K562 (cell line): Measurements from ENCODE around the gene KCNC3. TPM values are rescaled to one million over a fixed set of nuclear protein-coding genes. Genes with fewer than 3 reads are reported as not detected.
A peak's percentile ranks its signal among the peaks of the same experiment; 100 is the strongest.

ENCODE experiments used
- FOS ChIP-seq: IDR thresholded peaks from 3 replicates; pipeline ENCODE4 v1.6.1; 2011; ENCODE audit not compliant: insufficient read length; ENCODE audit errors: extremely low read depth
- JUND ChIP-seq, 2 experiments: IDR thresholded peaks; 2 replicates in 1 of 2; 3 replicates in 1 of 2; pipeline ENCODE4 v1.6.1; 2011; ENCODE audit warnings: borderline replicate concordance in 2 of 2, low read depth in 2 of 2, low read length in 2 of 2, improper control_type of control experiment in 1 of 2, missing biosample characterization in 1 of 2, missing genetic modification characterization in 1 of 2, missing genetic modification reagents in 1 of 2
- NFRKB ChIP-seq: fragments of 450-650 bp; IDR thresholded peaks from 2 replicates; pipeline ENCODE4 v1.6.1; 2016; ENCODE audit warnings: low read depth
- PHB ChIP-seq: fragments of 250-450 bp; sonication (Bioruptor Pico); IDR thresholded peaks from 2 replicates; pipeline ENCODE4 v1.5.0; 2021
- POLR2G ChIP-seq: fragments of 200-400 bp; formaldehyde crosslinking; IDR thresholded peaks from 2 replicates; pipeline ENCODE4 v1.6.1; 2017; ENCODE audit warnings: low read depth, mild to moderate bottlenecking, antibody characterized with exemption, low read length, moderate library complexity
- STAG1 ChIP-seq: sonication (generic); formaldehyde crosslinking; IDR thresholded peaks from 2 replicates; pipeline ENCODE4 v1.5.0; 2020; ENCODE audit warnings: missing genetic modification reagents, borderline replicate concordance
- STAT5B ChIP-seq: fragments of 250-450 bp; sonication (Bioruptor Pico); IDR thresholded peaks from 2 replicates; pipeline ENCODE4 v1.8.0; 2021; ENCODE audit warnings: mild to moderate bottlenecking, inconsistent platforms
- TAF7 ChIP-seq: fragments of 450-650 bp; IDR thresholded peaks from 2 replicates; pipeline ENCODE4 v1.6.1; 2016; ENCODE audit warnings: missing genetic modification characterization, missing compliant biosample characterization
- ZNF197 ChIP-seq: fragments of 200-800 bp; sonication (Bioruptor generic); IDR thresholded peaks from 2 replicates; pipeline ENCODE4 v1.6.1; 2016; ENCODE audit warnings: low read depth, missing genetic modification characterization, missing compliant biosample characterization
- ZNF707 ChIP-seq: fragments of 250-450 bp; sonication (Bioruptor Pico); conservative IDR thresholded peaks from 2 replicates; pipeline ENCODE4 v1.8.0; 2022; ENCODE audit warnings: inconsistent platforms, mild to moderate bottlenecking, moderate library complexity
- ZNF764 ChIP-seq: fragments of 250-450 bp; sonication (Bioruptor Pico); IDR thresholded peaks from 2 replicates; pipeline ENCODE4 v1.4.0; 2020; ENCODE audit warnings: low read depth, mild to moderate bottlenecking, moderate library complexity
- ZNF77 ChIP-seq: fragments of 250-450 bp; sonication (Bioruptor Pico); IDR thresholded peaks from 2 replicates; pipeline ENCODE4 v1.5.0; 2020
- polyA plus RNA-seq, 8 experiments: library from polyadenylated mRNA; depleted of rRNA in 4 of 8; stranded (reverse) in 5 of 8; unstranded in 3 of 8; fragments of >200 nt; fragmentation: Nextera tagmentation in 2 of 8; fragmentation: Illumina TruSeq in 1 of 8; extraction: Ambion mirVana in 2 of 8; extraction: Trizol in 1 of 8; gene quantifications; 2 replicates each; pipeline versions ENCODE4 v1.2.1 to v1.2.3, GENCODE V29; 2011 to 2014; ENCODE audit warnings: inconsistent platforms in 1 of 8, missing spikeins in 1 of 8
- total RNA-seq, 7 experiments: library from RNA; depleted of rRNA in 6 of 7; stranded (reverse); fragments of >200 nt in 6 of 7; fragmentation: Illumina TruSeq in 2 of 7; extraction: Trizol in 2 of 7; gene quantifications; 2 replicates each; pipeline versions ENCODE4 v1.2.1 to v1.2.3, GENCODE V29; 2011 to 2021; ENCODE audit warnings: low replicate concordance in 1 of 7
- TF ChIP-seq, protein P1 (sequence below), 2 experiments: fragments of 150-350 bp in 1 of 2; IDR thresholded peaks; 2 replicates each; pipeline ENCODE4 v1.6.1; 2012 to 2016; ENCODE audit warnings: low read depth in 2 of 2, low read length in 2 of 2, mild to moderate bottlenecking in 1 of 2, moderate library complexity in 1 of 2
- TF ChIP-seq, protein P2 (sequence below): sonication (generic); formaldehyde crosslinking; IDR thresholded peaks from 2 replicates; pipeline ENCODE4 v1.8.0; 2022; ENCODE audit warnings: missing genetic modification reagents, mild to moderate bottlenecking, moderate library complexity, borderline replicate concordance

Gene KCNC3
- total and polyA plus RNA-seq, 9 of the 15 experiments (the other 6 are each of a cell fraction or from before 2014, with no cell fraction given) = 0.03 to 26.2 (median 2.0) TPM

DNA sequence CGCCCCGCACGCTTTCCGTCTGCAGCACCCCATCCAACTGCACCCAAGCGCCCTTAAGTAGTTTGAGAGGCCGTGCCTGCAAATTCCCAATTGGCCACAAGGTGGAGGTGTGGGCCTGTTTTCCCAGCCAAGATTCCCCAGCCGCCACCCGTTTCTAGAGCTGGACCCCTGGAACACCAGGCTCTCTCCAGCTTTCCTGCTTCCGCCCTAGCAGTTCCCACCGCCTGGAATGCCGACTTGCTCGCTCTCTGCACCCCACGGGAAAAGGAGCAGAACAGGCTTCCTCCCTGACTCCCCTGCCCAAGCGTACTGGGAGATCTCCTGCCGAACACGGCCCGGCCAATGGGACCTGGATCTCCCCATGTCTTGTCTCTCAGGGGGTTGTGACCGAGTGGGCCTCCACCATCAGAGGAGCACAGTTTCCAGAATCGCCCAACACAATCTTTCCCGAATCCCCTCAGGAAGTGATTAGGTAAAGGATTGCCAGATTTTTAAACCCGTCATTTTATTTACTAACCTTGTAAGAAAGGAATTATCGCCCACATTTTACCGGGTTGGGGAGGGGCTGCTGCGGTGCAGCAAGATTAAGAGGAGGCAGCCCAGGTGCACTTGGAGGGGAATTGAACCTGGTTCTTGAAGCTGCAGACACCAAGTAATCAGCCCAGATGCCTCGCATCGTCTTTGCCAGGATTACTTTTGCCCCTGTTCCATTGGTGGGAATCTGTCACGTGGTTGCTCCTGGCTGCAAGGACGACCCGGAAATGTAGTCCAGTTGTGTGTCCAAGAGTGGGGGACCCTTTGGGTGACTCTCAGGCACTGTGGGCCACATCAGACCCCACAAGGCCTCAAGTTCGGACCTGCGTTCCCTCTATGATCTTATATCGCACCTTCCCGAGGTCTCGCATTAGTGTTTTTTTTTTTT lies 39.7 kb upstream of the KCNC3 start (continued):
- TF ChIP-seq POLR2G = 0 out of 2 replicates have a peak, but pooled peaks have one; percentile 41
- TF ChIP-seq JUND (IDR thresholded peaks at IDR 0.05; ENCODE audit: borderline replicate concordance, low read depth, low read length) = peak; percentile 11; the same call in 1 of the 2 replicates
- no peak; the same call in 1 of the 3 replicates for TF ChIP-seq JUND (tag; IDR thresholded peaks at IDR 0.05; ENCODE audit: borderline replicate concordance, low read depth, low read length)
- TF ChIP-seq NFRKB = peak; percentile 47; the same call in 1 of the 2 replicates
- TF ChIP-seq PHB (CRISPR knock-in tag) = no peak
- no peak for TF ChIP-seq ZNF707 (CRISPR knock-in tag)
- TF ChIP-seq ZNF77 (CRISPR knock-in tag) = no peak
- peak; percentile 67 for TF ChIP-seq STAG1
- TF ChIP-seq, protein P1, sequence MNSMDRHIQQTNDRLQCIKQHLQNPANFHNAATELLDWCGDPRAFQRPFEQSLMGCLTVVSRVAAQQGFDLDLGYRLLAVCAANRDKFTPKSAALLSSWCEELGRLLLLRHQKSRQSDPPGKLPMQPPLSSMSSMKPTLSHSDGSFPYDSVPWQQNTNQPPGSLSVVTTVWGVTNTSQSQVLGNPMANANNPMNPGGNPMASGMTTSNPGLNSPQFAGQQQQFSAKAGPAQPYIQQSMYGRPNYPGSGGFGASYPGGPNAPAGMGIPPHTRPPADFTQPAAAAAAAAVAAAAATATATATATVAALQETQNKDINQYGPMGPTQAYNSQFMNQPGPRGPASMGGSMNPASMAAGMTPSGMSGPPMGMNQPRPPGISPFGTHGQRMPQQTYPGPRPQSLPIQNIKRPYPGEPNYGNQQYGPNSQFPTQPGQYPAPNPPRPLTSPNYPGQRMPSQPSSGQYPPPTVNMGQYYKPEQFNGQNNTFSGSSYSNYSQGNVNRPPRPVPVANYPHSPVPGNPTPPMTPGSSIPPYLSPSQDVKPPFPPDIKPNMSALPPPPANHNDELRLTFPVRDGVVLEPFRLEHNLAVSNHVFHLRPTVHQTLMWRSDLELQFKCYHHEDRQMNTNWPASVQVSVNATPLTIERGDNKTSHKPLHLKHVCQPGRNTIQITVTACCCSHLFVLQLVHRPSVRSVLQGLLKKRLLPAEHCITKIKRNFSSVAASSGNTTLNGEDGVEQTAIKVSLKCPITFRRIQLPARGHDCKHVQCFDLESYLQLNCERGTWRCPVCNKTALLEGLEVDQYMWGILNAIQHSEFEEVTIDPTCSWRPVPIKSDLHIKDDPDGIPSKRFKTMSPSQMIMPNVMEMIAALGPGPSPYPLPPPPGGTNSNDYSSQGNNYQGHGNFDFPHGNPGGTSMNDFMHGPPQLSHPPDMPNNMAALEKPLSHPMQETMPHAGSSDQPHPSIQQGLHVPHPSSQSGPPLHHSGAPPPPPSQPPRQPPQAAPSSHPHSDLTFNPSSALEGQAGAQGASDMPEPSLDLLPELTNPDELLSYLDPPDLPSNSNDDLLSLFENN (IDR thresholded peaks at IDR 0.05; ENCODE audit: low read depth in 2 of 2, low read length in 2 of 2) = no peak; a peak in 1 of 4 replicates
- no peak for TF ChIP-seq TAF7 (tag)
- TF ChIP-seq ZNF197 (CRISPR knock-in tag) = no peak
- TF ChIP-seq STAT5B (CRISPR knock-in tag) = no peak
- TF ChIP-seq, protein P2, sequence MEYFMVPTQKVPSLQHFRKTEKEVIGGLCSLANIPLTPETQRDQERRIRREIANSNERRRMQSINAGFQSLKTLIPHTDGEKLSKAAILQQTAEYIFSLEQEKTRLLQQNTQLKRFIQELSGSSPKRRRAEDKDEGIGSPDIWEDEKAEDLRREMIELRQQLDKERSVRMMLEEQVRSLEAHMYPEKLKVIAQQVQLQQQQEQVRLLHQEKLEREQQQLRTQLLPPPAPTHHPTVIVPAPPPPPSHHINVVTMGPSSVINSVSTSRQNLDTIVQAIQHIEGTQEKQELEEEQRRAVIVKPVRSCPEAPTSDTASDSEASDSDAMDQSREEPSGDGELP (CRISPR knock-in tag) = peak; percentile 48; the same call in 1 of the 2 replicates
- TF ChIP-seq ZNF764 (CRISPR knock-in tag) = no peak
- peak; percentile 28 for TF ChIP-seq FOS
